GM10266 (cell line): ENCODE results near the gene NAV2.

Experiments
- DNase-seq: peaks from one replicate; pipeline ENCODE4 v3.0.0; 2012; ENCODE audit errors: extremely low spot score
- CTCF ChIP-seq: IDR thresholded peaks from 2 replicates; pipeline ENCODE4 v1.5.1; 2012; ENCODE audit warnings: mild to moderate bottlenecking, low read depth; ENCODE audit not compliant: control insufficient read depth, insufficient read depth; ENCODE audit errors: missing control alignments

Gene NAV2

GRCh38 chr11:19789835-19790710, 77.4 kb downstream of the NAV2 start:
- no peak for TF ChIP-seq CTCF
- DNase-seq = no peak

- no peak for DNase-seq
- TF ChIP-seq CTCF = no peak
These were observed 78.4 kb downstream of the NAV2 start for GRCh38 chr11:19790831-19791552.

GRCh38 chr11:19792510-19792909, 79.9 kb downstream of the NAV2 start:
- DNase-seq = no peak

GRCh38 chr11:19793326-19793725, 80.7 kb downstream of the NAV2 start:
- no peak for TF ChIP-seq CTCF
- no peak for DNase-seq

More at GRCh38 chr11:19792510-19792909, 79.9 kb downstream of the NAV2 start:
- TF ChIP-seq CTCF = no peak

- DNase-seq = no peak
- no peak for TF ChIP-seq CTCF
These were observed 81.5 kb downstream of the NAV2 start for GRCh38 chr11:19794161-19794560.

GRCh38 chr11:19795082-19795481, 82.4 kb downstream of the NAV2 start:
- no peak for TF ChIP-seq CTCF
- DNase-seq = no peak

GRCh38 chr11:19800162-19800561, 87.5 kb downstream of the NAV2 start:
- DNase-seq = no peak

More at GRCh38 chr11:19800162-19800561, 87.5 kb downstream of the NAV2 start:
- TF ChIP-seq CTCF = peak; percentile 17
